LNCAP (cell line): ENCODE data around the gene TMPRSS5.
A peak's percentile ranks its signal among the peaks of the same experiment; 100 is the strongest.

Experiments
- CTCF ChIP-seq: fragments of 450-650 bp; IDR thresholded peaks from 2 replicates; pipeline ENCODE4 v1.5.1; 2017; ENCODE audit warnings: mild to moderate bottlenecking

TMPRSS5 gene

GRCh38 chr11:113705871-113706655 is at the start of gene TMPRSS5:
TMPRSS5 (minus strand) TSS chr11:113706308; CDS start chr11:113706224, 84 bp downstream.
- TF ChIP-seq CTCF = no peak

GRCh38 chr11:113752932-113753331 is 46.8 kb upstream of the TMPRSS5 start:
- no peak for TF ChIP-seq CTCF

- no peak for TF ChIP-seq CTCF
Observed at GRCh38 chr11:113736323-113736722, 30.2 kb upstream of the TMPRSS5 start.

GRCh38 chr11:113732092-113732491 is 26.0 kb upstream of the TMPRSS5 start:
- no peak for TF ChIP-seq CTCF

DNA sequence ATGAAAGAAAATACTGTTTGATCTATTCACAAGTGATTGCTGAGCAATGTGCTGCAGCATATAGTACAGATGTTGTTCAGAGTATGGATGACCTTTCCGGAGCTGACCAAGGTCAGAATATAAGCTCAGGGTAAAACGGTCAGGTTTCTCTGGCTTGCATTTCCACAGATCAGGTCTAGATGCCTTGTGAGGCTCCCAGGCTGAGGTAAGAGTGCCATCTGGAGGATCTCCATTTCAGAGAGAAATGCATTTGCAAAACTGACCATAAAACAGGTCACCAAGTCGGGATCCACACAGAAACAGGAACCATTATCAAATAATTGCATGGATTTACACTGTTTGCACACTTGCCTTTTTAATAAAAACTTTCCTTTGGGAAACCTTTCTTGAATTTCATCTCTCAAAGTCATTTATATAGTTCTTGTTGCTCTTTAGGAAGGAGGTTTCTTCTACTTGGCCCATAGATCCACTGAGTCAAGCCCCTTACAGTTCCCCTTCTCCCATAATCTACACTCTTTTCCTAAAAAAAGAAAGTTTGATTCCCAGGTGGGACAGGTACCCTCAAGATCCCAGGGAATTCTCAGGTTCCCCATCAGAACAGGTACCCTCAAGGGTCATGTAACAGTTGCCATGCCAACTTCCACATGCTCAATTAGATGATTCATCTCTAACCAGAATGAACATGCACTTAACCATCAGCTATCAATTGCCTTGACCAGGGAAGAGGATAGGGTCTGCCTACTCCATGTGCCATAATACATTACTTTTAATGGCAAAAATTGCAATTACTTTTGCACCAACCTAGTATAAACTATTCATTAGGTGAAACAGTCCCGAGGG is 25.0 kb upstream of the TMPRSS5 start:
- peak; percentile 64 for TF ChIP-seq CTCF

- TF ChIP-seq CTCF = no peak
Observed at GRCh38 chr11:113729456-113729855, 23.3 kb upstream of the TMPRSS5 start.

DNA sequence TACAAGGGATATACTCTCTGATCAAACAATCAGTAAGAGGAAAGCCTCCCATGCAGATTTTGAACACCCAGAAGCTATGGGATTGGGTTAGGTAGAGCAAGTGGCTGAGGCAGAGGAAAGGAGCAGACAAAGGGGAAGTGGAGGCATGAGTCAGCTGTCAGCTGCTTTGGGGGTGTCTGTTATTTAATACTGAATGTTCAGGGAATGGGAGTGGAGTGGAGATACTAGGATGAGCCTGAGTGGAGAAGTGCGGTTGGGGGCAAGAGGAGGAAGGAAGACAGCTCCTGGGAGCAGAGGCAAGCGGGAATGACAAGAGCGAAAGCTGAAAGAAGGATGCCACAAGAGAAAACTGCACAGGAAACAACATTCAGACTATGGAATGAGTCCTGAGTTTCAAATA is 22.7 kb upstream of the TMPRSS5 start:
- no peak for TF ChIP-seq CTCF
